HG02852 (cell line): Measurements from ENCODE around the gene SLC38A3.
"Not testable (repeated sequence)": the region's sequence is repeated elsewhere in the genome, so short reads cannot be mapped to it uniquely, and the experiment has no call there.

ENCODE experiments used
- ATAC-seq: cut with Tn5 transposase; IDR thresholded peaks from one replicate; pipeline ENCODE4 v1.9.1; 2021; ENCODE audit warnings: mild to moderate bottlenecking, moderate library complexity; ENCODE audit not compliant: unreplicated experiment

SLC38A3 gene

DNA sequence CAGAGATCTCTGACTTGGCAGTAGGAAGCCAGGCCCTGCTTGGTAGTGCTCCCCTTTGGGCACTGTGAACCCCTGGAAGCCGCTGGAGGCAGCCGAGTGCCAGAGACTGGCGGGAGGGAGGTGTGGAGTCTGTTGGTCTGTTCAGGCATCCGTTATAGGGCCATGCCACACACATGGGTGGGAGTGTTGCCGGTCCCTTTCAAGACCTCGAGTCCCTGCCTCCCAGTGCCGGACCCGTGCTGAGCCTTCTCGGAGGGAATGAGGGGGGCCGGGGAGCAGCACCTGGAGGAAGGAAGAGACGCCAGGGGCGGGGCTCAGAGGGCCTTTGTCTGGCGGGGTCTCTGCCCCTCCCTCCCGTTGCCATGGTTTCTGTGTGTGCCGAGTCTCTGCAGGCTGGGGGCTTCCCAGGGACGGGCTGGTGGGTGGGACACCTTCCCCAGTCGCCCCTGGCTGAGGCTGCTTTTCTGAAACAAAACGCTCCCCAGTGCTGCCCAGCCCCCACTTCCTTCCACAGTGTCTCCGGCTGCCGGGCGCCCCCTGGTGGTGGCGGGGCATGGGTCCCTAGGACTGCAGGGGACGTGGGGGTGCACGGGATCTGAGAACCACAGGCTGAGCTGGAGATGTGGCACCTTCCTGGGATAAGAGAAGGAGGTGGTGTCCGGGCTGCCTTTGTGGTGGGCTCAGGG lies 40.9 kb downstream of the SLC38A3 start:
- ATAC-seq: peak; percentile 60

DNA sequence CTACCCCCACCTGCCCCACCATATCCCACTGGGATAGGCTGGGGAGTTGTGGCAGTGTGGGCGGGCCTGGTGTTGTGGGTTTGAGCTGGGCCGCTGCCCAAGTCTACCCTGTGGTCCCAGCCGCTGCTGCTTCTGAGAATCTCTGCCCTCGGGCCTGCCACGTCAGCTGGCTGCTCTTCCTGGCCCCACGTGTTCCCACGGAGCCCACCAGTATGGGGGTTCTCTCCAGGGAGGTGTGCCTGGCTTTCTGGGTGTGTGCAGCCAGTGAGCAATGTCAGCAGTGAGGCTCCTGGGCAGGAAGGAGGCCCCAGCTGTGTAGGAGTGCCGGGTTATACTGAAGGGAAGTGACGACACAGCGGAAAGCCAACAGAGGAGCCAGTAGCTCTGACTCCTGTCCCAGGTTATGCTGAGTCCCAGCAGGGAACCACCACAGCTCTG lies 41.5 kb downstream of the SLC38A3 start:
- peak; percentile 49 for ATAC-seq

DNA sequence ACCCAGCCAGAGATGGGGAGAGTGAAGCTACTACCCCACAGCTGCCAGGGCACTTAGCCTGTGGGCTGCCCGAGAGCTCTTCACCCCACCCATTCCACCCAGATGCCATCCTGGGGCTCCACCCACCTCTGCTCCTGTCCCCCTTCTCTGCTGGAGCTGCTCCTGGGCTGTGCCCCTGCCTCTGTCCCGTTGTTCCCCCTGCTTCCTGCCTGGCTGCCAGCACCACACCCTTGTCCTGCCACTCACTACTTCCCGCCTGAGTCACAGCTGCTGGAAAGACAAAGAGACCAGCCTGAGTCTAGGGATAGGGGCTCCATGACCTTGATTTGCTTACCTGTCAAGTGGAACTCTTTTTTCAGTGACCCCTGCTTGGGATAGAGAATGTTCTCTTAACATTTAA lies 43.3 kb downstream of the SLC38A3 start:
- no peak for ATAC-seq

- ATAC-seq: no peak
Measured at GRCh38 chr3:50249457-50249856, 44.4 kb downstream of the SLC38A3 start.

GRCh38 chr3:50250514-50250913 lies 45.4 kb downstream of the SLC38A3 start:
- ATAC-seq: no peak

DNA sequence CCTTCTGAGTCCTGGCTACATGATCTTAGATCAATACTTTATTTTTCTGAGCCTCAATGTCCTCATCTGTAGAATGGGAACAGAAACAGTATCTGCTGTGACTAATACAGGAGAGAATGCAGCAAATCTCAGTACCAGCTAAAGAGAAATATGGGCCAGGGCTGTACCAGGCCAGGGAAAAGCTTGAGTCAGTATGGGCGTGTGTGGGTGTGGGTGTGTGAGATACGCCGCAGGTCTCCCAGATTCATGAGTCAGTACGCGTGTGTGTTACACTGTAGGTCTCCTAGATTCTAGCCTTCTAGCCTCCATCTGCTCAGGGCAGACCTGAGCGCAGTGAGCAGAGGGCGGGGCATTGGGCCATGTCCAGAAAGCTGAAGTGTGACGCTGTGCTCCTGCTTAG lies 46.1 kb downstream of the SLC38A3 start:
- ATAC-seq: no peak

DNA sequence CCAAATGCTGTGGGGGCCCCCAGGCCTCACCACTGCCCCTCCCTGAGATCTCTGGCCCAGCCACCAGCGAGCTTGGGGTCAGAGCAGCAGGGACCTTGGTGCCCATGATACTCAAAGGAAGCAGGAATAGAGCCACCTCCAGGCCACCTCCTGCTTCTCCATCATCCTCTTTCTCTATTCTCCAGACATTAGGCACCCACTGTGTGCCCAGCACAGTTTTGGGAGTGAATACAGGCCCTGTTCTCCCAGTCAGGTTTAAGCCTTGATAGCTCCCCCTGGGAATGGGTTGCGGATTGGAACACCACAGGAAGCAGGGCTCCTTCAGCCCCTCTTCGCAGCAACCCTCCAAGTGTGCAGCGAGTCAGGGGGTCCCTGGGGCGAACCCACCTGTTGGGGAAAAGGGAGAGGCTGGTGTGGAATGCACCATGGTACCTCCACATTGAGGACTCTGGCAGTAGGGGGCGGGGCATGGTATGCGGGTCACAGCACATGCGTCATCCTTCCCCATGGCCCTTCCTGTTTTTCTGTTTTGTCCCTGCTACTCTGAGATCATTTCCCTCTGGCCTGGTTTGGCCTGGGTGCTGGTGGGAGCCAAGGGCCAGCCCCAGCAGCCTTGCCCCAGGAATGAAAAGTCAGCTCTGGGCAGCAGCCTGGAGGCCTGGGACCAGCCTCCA lies 49.6 kb downstream of the SLC38A3 start:
- no peak for ATAC-seq

DNA sequence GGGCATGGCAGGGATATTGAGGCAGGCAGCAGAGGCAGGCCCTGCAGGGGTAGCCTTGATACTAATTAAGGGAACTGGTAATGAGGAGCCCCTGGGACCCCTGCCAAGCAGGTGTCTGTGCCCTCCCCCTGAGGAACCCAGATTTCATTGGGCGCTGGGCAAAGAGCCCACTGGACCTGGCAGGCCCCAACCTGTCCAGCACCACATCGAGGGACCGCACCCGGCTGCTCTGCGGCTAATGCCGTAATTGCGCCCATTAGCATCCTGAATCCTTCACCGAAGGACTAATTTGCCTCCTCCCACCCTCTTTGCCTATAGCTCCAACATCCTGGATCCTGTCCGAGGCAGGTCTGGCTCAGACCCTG lies 50.2 kb downstream of the SLC38A3 start:
- ATAC-seq: no peak

- ATAC-seq: no peak
Measured at GRCh38 chr3:50256978-50257890, 52.2 kb downstream of the SLC38A3 start.

DNA sequence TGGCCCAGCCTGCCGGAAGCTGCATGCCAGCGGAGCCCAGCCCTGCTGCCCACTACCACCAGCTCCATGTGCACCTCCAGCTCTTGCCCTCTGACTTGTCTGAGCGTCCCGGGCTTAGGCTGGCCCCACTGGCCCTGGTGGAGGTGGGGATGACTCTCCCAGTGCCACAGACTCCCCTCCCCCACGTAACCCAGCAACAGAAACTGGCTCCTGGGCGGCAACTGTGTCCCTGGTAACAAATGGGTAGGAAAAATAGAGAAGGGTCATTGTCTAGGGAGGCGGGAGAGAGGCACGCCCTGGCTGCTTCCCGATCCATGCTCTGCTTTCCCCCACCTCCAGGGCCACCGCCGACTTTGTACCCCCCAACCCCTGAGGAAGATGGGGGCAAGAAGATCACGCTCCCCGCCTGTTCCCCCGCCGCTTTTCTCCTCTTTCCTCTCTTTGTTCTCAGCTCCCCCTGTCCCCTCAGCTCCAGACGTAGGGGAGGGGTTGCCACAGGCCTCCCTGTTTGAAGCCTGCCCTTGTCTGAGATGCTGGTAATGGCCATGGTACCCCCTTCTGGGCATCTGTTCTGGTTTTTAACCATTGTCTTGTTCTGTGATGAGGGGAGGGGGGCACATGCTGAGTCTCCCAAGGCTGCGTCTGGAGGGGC lies 53.1 kb downstream of the SLC38A3 start:
- no peak for ATAC-seq

DNA sequence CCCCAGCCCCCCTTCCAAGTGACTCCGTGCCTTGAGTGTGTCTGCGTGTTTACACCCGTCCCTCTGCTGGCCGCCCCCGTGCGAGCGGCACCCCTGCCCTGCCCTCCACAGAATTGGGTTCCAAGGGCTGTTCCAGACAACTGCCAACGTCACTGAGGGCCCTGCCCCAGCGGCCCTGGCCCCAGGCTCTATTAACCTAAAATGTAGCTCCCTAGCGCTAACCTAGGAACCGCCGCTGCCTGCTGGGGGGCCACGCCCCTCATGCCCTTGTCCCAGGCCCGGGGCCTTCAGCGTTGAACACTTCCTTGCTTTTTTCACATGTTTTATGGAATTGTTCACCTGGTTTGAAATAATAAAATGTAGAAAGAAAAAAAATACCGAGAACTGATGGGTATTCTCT lies 53.9 kb downstream of the SLC38A3 start:
- no peak for ATAC-seq

GRCh38 chr3:50259432-50260026 lies 54.5 kb downstream of the SLC38A3 start:
- peak; percentile 14 for ATAC-seq

DNA sequence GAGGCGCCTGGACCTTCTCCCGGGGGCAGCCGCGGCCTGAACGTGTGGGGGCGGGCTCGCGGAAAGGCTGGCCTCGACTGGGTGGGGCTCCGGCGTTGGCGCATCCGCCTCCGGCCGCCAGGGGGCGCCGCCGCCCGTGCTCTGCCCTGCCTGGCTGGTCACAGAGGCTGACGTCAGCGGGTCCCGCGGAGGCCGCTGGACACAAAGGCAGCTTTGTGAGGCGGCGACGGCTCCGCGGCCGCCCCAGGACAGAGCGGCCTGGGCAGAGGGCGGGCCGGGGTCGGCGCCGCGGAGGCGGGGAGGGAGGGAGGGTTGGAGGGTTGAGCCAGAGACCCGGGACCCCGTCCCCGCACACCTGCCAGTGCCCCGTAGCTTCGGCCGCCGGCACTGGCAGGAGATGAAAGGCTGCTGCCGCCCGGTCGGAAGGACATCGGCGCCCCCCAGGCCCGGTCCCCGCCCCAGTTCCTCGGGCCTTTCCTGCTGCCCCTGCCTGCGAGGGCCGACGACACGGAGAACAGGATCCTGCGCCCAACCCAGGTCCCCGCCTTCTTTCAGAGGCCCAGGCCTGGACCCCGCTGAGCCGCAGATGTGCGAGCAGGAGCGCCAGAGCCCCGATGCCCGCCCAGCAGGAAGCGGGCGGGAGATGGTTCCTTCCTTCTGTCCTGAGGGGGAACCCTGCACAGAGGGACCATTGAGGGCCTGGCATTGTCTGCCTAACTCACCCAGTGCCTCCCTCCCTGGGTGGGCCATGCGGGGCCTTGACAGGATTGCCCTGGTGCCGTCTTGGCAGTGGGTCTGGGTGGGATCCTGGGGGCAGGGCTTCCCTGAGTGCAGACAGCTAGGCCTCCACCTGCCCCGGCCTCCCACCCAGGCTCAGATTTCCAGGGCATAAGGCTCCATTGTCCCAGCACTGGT lies 55.2 kb downstream of the SLC38A3 start:
- ATAC-seq: peak; percentile 84

- no peak for ATAC-seq
Measured at GRCh38 chr3:50260942-50261441, 55.9 kb downstream of the SLC38A3 start.

GRCh38 chr3:50261505-50261904 lies 56.4 kb downstream of the SLC38A3 start:
- ATAC-seq: no peak

- not testable (repeated sequence) for ATAC-seq
Measured at GRCh38 chr3:50262200-50262599, 57.1 kb downstream of the SLC38A3 start.

DNA sequence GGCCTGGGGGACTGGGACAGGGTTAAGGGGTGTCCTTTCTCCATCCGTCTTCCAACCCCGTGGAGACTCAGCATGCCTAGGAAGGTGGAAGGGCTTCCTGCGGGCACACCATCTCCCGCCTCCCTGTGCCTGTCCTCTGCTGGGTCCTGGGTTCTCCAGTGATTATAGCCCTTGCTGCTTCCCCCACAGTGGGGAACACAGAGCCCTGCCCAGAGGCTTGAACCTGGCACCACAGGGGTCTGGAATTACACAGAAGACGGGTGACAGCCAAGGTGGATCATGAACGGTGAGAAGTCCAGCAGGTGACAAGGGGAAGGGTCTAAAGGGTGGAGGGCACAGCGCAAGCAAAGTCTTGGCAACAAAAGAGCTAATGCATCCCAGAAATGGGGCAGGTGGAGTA lies 57.7 kb downstream of the SLC38A3 start:
- no peak for ATAC-seq

- ATAC-seq: no peak
Measured at GRCh38 chr3:50263478-50264382, 58.7 kb downstream of the SLC38A3 start.
